Kidney epithelial cell (primary cell): ENCODE results near the gene PHB1. TPM values are rescaled to one million over a fixed set of nuclear protein-coding genes. Genes with fewer than 3 reads are reported as not detected.

Source experiments
- DNase-seq: peaks from one replicate; pipeline ENCODE4 v3.0.0-alpha.2; 2010; ENCODE audit warnings: low read depth
- H3K27me3 ChIP-seq: 2 replicates; pipeline ENCODE4 v1.6.0; 2011; ENCODE audit warnings: low read length; ENCODE audit not compliant: control insufficient read depth, insufficient read depth
- H3K36me3 ChIP-seq: 2 replicates; pipeline ENCODE4 v1.5.1; 2011; ENCODE audit warnings: low read length; ENCODE audit not compliant: control insufficient read depth, insufficient read depth
- H3K4me3 ChIP-seq: 2 replicates; pipeline ENCODE4 v1.5.1; 2011; ENCODE audit warnings: low read depth, mild to moderate bottlenecking, control low read depth, low read length
- CTCF ChIP-seq: IDR thresholded peaks from 2 replicates; pipeline ENCODE4 v1.5.1; 2011; ENCODE audit warnings: mild to moderate bottlenecking, moderate library complexity, low read length, control low read depth, inconsistent platforms; ENCODE audit not compliant: insufficient read depth, poor library complexity, severe bottlenecking
- total RNA-seq: library from RNA; depleted of rRNA; stranded (reverse); fragments of >200 nt; gene quantifications from 2 replicates; pipeline ENCODE4 v1.2.3, GENCODE V29; 2015

The PHB1 gene
- total RNA-seq, 1 donor from 2014 or later, result 143 TPM

DNA sequence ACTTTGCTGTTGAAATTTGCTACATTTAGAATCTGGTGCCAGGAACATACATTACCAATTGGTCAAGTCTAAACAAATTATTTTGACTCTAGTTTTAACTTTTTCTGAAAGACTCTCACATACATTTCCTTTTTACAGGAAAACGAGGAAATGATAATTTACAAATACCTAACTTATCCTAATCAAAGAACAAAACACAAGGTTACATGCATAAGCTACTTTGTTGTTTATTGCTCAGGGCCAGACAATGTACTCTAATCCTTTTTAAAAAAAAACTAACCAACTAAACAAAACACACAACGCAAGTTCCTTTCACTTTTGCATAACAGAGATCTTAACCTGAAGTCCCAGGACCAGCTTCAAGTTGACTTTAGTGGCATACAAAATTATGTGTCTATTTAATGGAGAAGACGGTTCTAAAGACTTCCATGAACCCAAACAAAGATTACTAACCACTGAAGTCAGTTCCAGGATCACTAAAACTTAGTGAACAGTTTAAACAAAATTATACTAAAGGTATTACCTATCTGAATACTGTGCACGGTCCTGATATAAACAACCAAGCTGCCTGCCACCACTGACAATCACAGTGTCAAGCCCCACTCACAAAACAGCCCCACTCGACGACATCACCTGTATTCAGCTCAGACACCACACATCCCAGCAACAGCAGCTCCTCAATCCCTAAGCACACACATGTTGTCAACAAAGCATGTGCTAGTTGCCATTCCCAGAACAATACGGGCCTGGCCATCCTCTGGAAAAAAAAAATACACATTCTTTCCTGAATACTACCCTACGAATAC lies 54.5 kb downstream of the PHB1 start:
- H3K27me3 ChIP-seq, result no peaks in the 10 kb centered on the region
- H3K4me3 ChIP-seq, result peak overlapping the region; percentile 96
- DNase-seq, result no peak
- TF ChIP-seq CTCF, result no peak
- no peaks in the 10 kb centered on the region for H3K36me3 ChIP-seq

- no peaks in the 10 kb centered on the region for H3K27me3 ChIP-seq
- TF ChIP-seq CTCF, result no peak
- H3K36me3 ChIP-seq, result no peaks in the 10 kb centered on the region
- no peak for DNase-seq
- no peak overlapping the region for H3K4me3 ChIP-seq
Measured at GRCh38 chr17:49358641-49359247, 55.9 kb downstream of the PHB1 start.

DNA sequence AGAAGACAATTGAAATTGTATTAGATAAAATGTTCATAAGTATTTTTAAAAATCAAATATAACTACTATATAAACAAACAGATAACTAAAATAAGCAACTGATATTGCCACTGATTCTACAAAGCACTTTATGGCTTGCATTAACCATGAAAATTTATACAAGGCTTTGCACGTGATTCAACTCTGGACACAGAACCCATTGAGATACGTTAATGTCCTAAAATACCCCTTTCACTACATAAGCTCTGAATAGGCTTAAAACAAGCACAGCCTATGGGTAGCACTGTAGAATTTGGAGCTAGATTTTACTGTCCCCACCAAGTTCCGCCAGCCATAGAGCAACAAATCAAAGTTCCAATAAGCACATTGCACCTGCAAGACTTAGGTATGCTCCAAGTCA lies 57.2 kb downstream of the PHB1 start:
- DNase-seq, result no peak
- Histone ChIP-seq H3K36me3 (no peaks in the 10 kb centered on the region), H3K4me3 (no peak overlapping the region), H3K27me3 (no peaks in the 10 kb centered on the region)
- no peak for TF ChIP-seq CTCF

DNA sequence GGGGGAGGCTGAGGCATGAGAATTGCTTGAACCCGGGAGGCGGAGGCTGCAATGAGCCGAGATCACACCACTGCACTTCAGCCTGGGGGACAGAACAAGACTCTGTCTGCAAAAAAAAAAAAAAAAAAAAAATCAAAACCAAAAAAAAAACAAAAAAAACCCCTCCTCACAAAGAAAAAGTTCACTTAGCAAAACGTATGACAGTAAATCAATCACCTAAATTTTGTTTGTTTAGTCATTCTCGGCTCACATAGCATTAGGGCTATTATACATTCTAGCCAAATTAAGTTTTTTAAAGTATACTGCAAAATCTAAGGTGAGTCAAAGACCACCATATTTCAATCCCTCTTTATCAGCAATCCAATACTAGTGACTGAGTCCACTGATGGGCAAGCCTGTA lies 58.4 kb downstream of the PHB1 start:
- no peak for DNase-seq
- TF ChIP-seq CTCF, result no peak
- Histone ChIP-seq H3K27me3 (no peaks in the 10 kb centered on the region), H3K36me3 (no peaks in the 10 kb centered on the region), H3K4me3 (no peak overlapping the region)

Other genes with a start within 250 kb of the PHB1 start
- 0.58 TPM in 1 of 2 replicates, not detected in the other for gene GNGT2, start 204.3 kb downstream of the PHB1 start, total RNA-seq
- 0.41 and 0.42 TPM in 2 replicates for gene ABI3, start 204.2 kb downstream of the PHB1 start, total RNA-seq
- not detected in 2 replicates for gene PHOSPHO1, start 184.1 kb downstream of the PHB1 start, total RNA-seq
- 20.7 and 21.4 TPM in 2 replicates for gene ZNF652, start 52.6 kb downstream of the PHB1 start, total RNA-seq
- gene NGFR, start 80.4 kb upstream of the PHB1 start, total RNA-seq, result 0.04 TPM in 1 of 2 replicates, not detected in the other
- gene NXPH3, start 161.0 kb upstream of the PHB1 start, total RNA-seq, result not detected in 2 replicates